Erythroblast (primary cell): ENCODE results near the gene STOML3.

ENCODE experiments used
- GATA1 ChIP-seq: IDR thresholded peaks from 2 replicates; pipeline ENCODE4 v1.6.1; 2011; ENCODE audit warnings: low read depth, mild to moderate bottlenecking, control low read depth, low read length, moderate library complexity
- POLR2A ChIP-seq: IDR thresholded peaks from 2 replicates; pipeline ENCODE4 v1.6.1; 2011; ENCODE audit warnings: mild to moderate bottlenecking, low read length

- no peak for TF ChIP-seq POLR2A
- TF ChIP-seq GATA1, result no peak
These were observed 10.5 kb downstream of the STOML3 start for GRCh38 chr13:38979891-38980749.
